HepG2 (cell line): ENCODE data around the gene SNRPF. TPM values are rescaled to one million over a fixed set of nuclear protein-coding genes. Genes with fewer than 3 reads are reported as not detected.
A peak's percentile ranks its signal among the peaks of the same experiment; 100 is the strongest.

ENCODE experiments used
- AKAP8 ChIP-seq: sonication (generic); formaldehyde crosslinking; IDR thresholded peaks from 2 replicates; pipeline ENCODE4 v1.5.1; 2020; ENCODE audit warnings: mild to moderate bottlenecking, missing genetic modification reagents
- ARNT ChIP-seq: fragments of 450-650 bp; IDR thresholded peaks from 2 replicates; pipeline ENCODE4 v1.6.1; 2017
- ATF5 ChIP-seq: sonication (generic); formaldehyde crosslinking; IDR thresholded peaks from 2 replicates; pipeline ENCODE4 v1.4.0; 2020; ENCODE audit warnings: mild to moderate bottlenecking, low read depth, missing genetic modification reagents
- ETV6 ChIP-seq: sonication (generic); formaldehyde crosslinking; conservative IDR thresholded peaks from 2 replicates; pipeline ENCODE4 v1.4.0; 2020; ENCODE audit warnings: missing genetic modification reagents
- FOXK2 ChIP-seq: fragments of 450-650 bp; IDR thresholded peaks from 2 replicates; pipeline ENCODE4 v1.6.1; 2016
- IKZF4 ChIP-seq: sonication (generic); formaldehyde crosslinking; IDR thresholded peaks from 2 replicates; pipeline ENCODE4 v1.5.1; 2020; ENCODE audit warnings: borderline replicate concordance, mild to moderate bottlenecking, low read depth, missing genetic modification reagents; ENCODE audit errors: not compliant biosample characterization
- KLF9 ChIP-seq: IDR thresholded peaks from 2 replicates; pipeline ENCODE4 v1.6.1; 2016; ENCODE audit warnings: low read depth
- NBN ChIP-seq: fragments of 450-650 bp; conservative IDR thresholded peaks from 2 replicates; pipeline ENCODE4 v1.6.1; 2017
- NFAT5 ChIP-seq: sonication (generic); formaldehyde crosslinking; IDR thresholded peaks from 2 replicates; pipeline ENCODE4 v1.4.0; 2020; ENCODE audit warnings: missing genetic modification reagents
- SMARCE1 ChIP-seq: fragments of 450-650 bp; IDR thresholded peaks from 2 replicates; pipeline ENCODE4 v1.6.1; 2017; ENCODE audit warnings: borderline replicate concordance
- TBP ChIP-seq: sonication (generic); formaldehyde crosslinking; IDR thresholded peaks from 2 replicates; pipeline ENCODE4 v1.5.0; 2020; ENCODE audit warnings: missing genetic modification reagents
- TCF7 ChIP-seq: sonication (generic); IDR thresholded peaks from 2 replicates; pipeline ENCODE4 v1.6.1; 2016; ENCODE audit warnings: antibody characterized with exemption, low read depth
- TEAD2 ChIP-seq: sonication (generic); formaldehyde crosslinking; IDR thresholded peaks from 2 replicates; pipeline ENCODE4 v1.9.0; 2021; ENCODE audit warnings: missing genetic modification reagents
- TOE1 ChIP-seq: sonication (generic); formaldehyde crosslinking; IDR thresholded peaks from 2 replicates; pipeline ENCODE4 v1.4.0; 2020; ENCODE audit warnings: mild to moderate bottlenecking, missing genetic modification reagents
- TRIM22 ChIP-seq: fragments of 450-650 bp; IDR thresholded peaks from 2 replicates; pipeline ENCODE4 v1.6.1; 2017
- ZKSCAN5 ChIP-seq: sonication (generic); formaldehyde crosslinking; IDR thresholded peaks from 2 replicates; pipeline ENCODE4 v1.5.1; 2020; ENCODE audit warnings: mild to moderate bottlenecking, missing genetic modification reagents
- ZNF138 ChIP-seq: sonication (generic); formaldehyde crosslinking; IDR thresholded peaks from 2 replicates; pipeline ENCODE4 v1.5.0; 2020; ENCODE audit warnings: mild to moderate bottlenecking, low read depth, missing genetic modification reagents
- ZNF180 ChIP-seq: sonication (generic); formaldehyde crosslinking; IDR thresholded peaks from 2 replicates; pipeline ENCODE4 v1.4.0; 2020; ENCODE audit warnings: low read depth, missing genetic modification reagents, borderline replicate concordance
- ZNF337 ChIP-seq: sonication (generic); formaldehyde crosslinking; IDR thresholded peaks from 2 replicates; pipeline ENCODE4 v1.5.1; 2020; ENCODE audit warnings: missing genetic modification reagents, low read depth, mild to moderate bottlenecking, borderline replicate concordance
- ZNF430 ChIP-seq: sonication (generic); formaldehyde crosslinking; IDR thresholded peaks from 2 replicates; pipeline ENCODE4 v1.9.0; 2021; ENCODE audit warnings: mild to moderate bottlenecking, missing genetic modification reagents
- ZNF792 ChIP-seq: IDR thresholded peaks from 2 replicates; pipeline ENCODE4 v1.6.1; 2016
- polyA plus RNA-seq, 8 experiments: library from polyadenylated mRNA; depleted of rRNA in 3 of 8; stranded (reverse) in 7 of 8; unstranded in 1 of 8; fragments of >200 nt; fragmentation: Illumina TruSeq in 4 of 8; extraction: Trizol in 4 of 8; gene quantifications; 2 replicates each; pipeline versions ENCODE4 v1.2.1 to v1.2.3, GENCODE V29; 2011 to 2016; ENCODE audit warnings: low read depth in 4 of 8, missing spikeins in 1 of 8, mixed read lengths in 1 of 8; ENCODE audit not compliant: insufficient read depth in 1 of 8
- total RNA-seq, 5 experiments: library from RNA; depleted of rRNA; stranded (reverse); fragments of >200 nt; fragmentation: Illumina TruSeq; extraction: Trizol; gene quantifications; 2 replicates each; pipeline ENCODE4 v1.2.3, GENCODE V29; 2016; ENCODE audit warnings: low read depth in 1 of 5
- TF ChIP-seq, protein P1 (sequence below): sonication (generic); formaldehyde crosslinking; IDR thresholded peaks from 2 replicates; pipeline ENCODE4 v1.8.1; 2023; ENCODE audit warnings: mild to moderate bottlenecking, moderate library complexity, missing genetic modification reagents

SNRPF gene
- total and polyA plus RNA-seq, 2 of the 13 experiments (the other 11 are each of a cell fraction or from before 2014, with no cell fraction given), result 31.7 to 77.2 TPM

DNA sequence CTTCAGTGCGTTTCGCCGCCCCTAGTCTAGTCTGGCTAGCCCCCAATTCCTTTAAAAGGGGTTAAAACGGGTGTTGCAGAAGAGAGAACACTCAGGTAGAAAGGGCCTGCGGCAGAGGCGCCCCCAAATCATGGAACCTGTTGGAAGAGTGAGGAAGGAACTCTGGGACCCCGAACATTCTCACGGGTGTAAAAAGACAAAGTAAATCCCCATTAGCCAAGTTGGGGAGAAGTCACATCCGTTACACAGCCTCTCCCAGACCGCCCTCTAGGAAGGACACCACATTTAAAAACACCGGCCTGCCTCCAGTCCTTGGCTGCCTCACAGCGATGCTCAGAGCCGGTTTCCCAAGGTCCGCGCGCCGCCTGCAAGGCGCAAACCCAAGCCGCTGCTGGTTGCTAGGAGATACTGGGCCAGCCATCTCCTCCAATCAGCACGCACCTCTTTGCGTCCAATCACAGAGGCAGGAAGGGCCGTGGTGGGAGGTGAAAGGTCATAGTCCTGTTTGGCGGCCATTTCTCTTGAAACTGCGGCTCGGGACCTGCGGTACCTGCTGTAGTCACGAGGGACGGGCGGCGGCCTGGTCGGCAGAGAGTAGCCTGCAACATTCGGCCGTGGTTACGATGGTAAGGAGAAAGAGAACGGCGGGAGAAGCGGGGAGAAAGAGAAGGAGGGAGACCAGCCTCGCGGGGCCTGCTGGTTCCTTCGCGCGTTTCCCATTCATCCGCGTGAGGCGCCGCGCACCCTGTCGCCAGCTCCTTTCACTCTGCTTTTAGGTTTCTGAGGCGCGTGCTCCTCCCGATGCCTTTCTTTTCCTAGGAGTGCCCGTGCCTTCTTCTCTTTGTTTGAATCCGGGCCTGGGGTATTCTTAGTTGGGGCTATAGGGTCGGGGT is at the start of gene SNRPF (continued):
- peak; percentile 72 for TF ChIP-seq IKZF4
- TF ChIP-seq ZNF430 (CRISPR knock-in tag), result peak; percentile 65; the same call in 1 of the 2 replicates
- TF ChIP-seq FOXK2, result no peak
- no peak for TF ChIP-seq TOE1 (CRISPR knock-in tag)
- no peak for TF ChIP-seq KLF9 (CRISPR knock-in tag)
- TF ChIP-seq ZKSCAN5, result no peak
- no peak for TF ChIP-seq TCF7
- TF ChIP-seq ETV6 (CRISPR knock-in tag), result no peak
- TF ChIP-seq SMARCE1, result no peak
- TF ChIP-seq TEAD2 (CRISPR knock-in tag), result no peak
- no peak for TF ChIP-seq ZNF180 (CRISPR knock-in tag)
- TF ChIP-seq TRIM22, result no peak
- TF ChIP-seq NBN, result no peak
- no peak for TF ChIP-seq ARNT
- TF ChIP-seq ZNF138, result 0 out of 2 replicates have a peak, but pooled peaks have one; percentile 29
- TF ChIP-seq ZNF337 (CRISPR knock-in tag), result 0 out of 2 replicates have a peak, but pooled peaks have one; percentile 38
- no peak for TF ChIP-seq ZNF792
- no peak; the same call in 1 of the 2 replicates for TF ChIP-seq NFAT5
- TF ChIP-seq, protein P1, sequence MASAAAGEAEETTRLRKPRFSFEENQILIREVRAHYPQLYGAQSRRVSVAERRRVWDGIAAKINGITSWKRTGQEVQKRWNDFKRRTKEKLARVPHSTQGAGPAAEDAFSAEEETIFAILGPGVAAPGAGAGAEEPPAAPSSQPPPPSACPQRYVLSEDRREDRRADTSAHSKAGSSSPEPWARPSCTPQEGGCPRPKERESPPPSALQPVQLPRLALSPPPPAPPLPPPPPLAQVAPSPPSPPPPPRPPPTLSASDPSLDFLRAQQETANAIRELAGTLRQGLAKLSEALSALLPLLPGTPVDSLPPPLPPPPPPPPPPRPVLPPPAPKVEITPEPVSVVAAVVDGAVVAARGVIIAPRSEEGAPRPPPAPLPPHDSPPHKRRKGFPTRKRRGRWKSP, result peak; percentile 97
- no peak; the same call in 1 of the 2 replicates for TF ChIP-seq ATF5 (CRISPR knock-in tag)
- TF ChIP-seq AKAP8, result no peak
- TF ChIP-seq TBP (CRISPR knock-in tag), result no peak
